ENCODE data around the gene U2AF1L4.

Gene U2AF1L4

DNA sequence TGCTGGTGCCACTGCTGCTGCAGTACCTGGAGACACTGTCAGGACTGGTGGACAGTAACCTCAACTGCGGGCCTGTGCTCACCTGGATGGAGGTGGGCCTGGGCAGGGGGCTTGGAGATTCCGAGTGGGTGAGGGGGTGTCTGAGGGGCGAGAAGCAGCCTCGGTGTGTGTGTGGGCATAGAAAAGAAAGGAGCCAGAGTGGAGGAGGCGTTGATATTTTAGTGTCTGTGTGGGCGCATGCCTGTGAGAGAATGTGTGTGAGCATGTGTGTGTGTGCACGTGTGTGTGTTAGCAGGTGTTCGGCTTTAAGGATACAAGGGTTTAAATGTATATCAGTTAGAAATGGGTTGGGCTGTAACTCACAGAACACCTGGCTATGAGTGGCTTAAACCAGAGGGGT is 33.8 kb upstream of the U2AF1L4 start:
- no peak for DNase-seq (ENCODE audit: low spot score)
- TF ChIP-seq, protein P1, sequence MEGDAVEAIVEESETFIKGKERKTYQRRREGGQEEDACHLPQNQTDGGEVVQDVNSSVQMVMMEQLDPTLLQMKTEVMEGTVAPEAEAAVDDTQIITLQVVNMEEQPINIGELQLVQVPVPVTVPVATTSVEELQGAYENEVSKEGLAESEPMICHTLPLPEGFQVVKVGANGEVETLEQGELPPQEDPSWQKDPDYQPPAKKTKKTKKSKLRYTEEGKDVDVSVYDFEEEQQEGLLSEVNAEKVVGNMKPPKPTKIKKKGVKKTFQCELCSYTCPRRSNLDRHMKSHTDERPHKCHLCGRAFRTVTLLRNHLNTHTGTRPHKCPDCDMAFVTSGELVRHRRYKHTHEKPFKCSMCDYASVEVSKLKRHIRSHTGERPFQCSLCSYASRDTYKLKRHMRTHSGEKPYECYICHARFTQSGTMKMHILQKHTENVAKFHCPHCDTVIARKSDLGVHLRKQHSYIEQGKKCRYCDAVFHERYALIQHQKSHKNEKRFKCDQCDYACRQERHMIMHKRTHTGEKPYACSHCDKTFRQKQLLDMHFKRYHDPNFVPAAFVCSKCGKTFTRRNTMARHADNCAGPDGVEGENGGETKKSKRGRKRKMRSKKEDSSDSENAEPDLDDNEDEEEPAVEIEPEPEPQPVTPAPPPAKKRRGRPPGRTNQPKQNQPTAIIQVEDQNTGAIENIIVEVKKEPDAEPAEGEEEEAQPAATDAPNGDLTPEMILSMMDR (IDR thresholded peaks at IDR 0.05) = no peak
- Histone ChIP-seq H3K27ac (no peak overlapping the region), H3K4me3 (no peak overlapping the region)

DNA sequence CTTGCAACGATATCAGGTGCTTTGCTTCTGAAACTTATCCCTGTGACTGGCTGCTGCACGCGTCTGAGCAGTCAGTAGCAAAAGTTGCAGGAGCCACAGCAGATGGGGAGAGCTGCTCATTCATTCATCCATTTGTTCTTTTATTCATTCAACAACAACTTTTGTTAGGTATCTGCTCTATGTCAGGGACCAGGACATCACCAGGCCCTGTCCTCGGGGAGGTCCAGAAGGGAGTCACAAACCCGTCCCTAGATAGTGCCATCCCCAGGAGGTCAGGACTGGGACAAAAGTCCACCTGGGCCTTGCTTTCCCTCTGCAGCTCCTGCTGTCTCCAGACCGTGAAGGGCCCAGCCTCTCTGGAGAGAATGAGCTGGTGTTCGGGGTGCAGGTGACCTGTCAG is 32.7 kb upstream of the U2AF1L4 start:
- TF ChIP-seq, protein P1 (IDR thresholded peaks at IDR 0.05) = no peak
- no peak overlapping the region for H3K27ac ChIP-seq
- no peak for DNase-seq (ENCODE audit: low spot score)
- H3K4me3 ChIP-seq = no peak overlapping the region

DNA sequence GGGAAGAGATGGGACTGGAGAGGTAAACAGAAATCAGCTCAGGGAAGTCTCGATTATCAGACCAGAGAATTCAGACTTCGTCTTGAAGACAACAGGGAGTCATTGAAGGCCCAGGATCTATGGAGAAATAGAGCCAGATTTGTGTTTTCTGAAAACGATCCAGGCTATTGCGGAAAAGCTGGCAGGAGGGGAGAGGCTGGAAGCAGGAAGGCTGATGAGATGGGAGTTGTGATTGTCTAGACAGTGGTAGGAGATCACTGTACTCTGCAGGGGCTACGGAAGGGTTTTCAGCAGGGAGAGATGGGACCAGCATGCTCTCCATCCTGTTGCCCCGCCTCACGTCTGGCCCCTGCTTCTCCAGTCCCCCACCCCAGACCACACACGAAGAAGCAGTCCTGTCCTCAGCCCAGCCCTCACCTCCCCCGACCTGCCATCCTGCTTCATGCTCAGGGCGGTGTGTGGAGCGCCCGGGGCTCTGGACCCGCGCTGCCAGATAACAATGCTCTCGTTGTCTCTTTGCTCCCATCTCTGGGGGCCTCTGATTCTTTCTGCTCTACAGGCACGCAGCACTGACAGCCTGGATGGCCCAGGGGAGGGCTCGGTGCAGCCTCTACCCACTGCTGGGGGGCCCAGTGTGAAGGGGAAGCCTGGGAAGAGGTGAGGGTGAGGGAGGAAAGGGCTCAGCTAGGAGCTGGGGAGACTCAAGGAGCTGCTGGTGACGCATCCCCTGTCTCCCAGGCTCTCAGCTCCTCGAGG is 32.0 kb upstream of the U2AF1L4 start:
- TF ChIP-seq, protein P1 (IDR thresholded peaks at IDR 0.05) = no peak
- DNase-seq (ENCODE audit: low spot score) = no peak
- H3K27ac ChIP-seq = no peak overlapping the region
- H3K4me3 ChIP-seq = no peak overlapping the region

DNA sequence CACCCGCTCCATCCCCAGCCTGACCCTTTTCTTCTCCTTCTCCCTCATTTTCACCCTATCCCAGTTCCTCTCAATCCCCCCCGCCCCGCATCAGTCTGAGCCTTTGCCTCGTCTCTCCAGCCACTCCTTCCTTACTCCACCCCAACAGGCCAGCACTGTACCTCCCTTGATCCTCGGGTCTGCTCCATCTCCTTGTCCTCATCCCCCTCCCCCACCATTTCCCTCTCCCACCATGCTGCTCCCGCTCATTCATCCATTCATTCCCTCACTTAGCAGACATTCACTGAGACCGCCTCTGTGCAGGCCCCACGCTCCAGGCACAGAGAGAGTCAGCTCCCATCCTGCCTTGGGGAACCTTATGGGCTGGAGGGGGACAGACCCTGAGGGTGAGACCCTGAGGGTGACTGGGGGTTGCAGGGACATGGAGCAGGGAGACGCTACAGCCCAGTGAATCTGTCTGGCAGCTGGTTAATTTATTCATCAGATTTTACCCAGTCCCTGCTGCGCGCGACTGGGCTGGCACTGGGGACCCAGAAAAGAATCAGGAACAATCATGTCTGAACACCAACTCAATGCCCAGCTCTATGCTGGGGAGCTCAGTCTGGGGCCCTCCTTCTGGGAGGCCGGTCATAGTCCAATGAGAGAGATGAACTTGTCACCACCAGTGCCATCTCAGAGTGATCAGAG is 31.0 kb upstream of the U2AF1L4 start:
- TF ChIP-seq, protein P1 (IDR thresholded peaks at IDR 0.05) = no peak
- no peak for DNase-seq (ENCODE audit: low spot score)
- Histone ChIP-seq H3K27ac (peak overlapping the region in 1 of 2 donors; percentile 42), H3K4me3 (peak overlapping the region; percentile 98)

- Histone ChIP-seq H3K27ac (peak within 1 kb of the TSS; percentile 42 to 64), H3K4me3 (peak within 1 kb of the TSS; percentile 98)
- TF ChIP-seq, protein P1 (IDR thresholded peaks at IDR 0.05) = no peak
- peak; percentile 98 for DNase-seq (ENCODE audit: low spot score)
Observed at GRCh38 chr19:35775298-35776101, 30.3 kb upstream of the U2AF1L4 start, which contains the start of gene ARHGAP33. TSS of gene ARHGAP33 (plus strand) at chr19:35775564. CDS start at chr19:35775659, 95 bp downstream.

DNA sequence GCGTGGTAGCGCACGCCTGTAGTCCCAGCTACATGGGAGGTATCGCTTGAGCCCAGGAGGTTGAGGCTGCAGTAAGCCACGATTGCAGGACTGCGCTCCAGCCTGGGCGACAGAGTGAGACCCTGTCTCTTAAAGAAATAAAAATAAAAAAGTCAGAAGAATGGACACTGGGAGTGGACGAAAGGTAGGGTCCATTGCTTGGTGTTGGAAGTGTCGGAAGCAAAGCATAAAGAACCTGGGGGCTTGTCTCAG is 29.8 kb upstream of the U2AF1L4 start:
- TF ChIP-seq, protein P1 (IDR thresholded peaks at IDR 0.05) = no peak
- Histone ChIP-seq H3K4me3 (peak overlapping the region; percentile 98), H3K27ac (no peak overlapping the region)
- no peak for DNase-seq (ENCODE audit: low spot score)
